HL-60 (cell line): ENCODE measurements around the gene COL21A1.
A peak's percentile ranks its signal among the peaks of the same experiment; 100 is the strongest.

Source experiments
- DNase-seq, 2 experiments: peaks; one replicate each; pipeline ENCODE4 v3.0.0-alpha.2; 2010 to 2020; ENCODE audit warnings: low read depth in 1 of 2, low spot score in 1 of 2
- H3K27ac ChIP-seq: fragments of 250-450 bp; sonication (Bioruptor Pico); replicated peaks from 2 replicates; pipeline ENCODE4 v1.5.1; 2020; ENCODE audit warnings: mild to moderate bottlenecking, moderate library complexity
- H3K27me3 ChIP-seq: fragments of 250-450 bp; sonication (Bioruptor Pico); 2 replicates; pipeline ENCODE4 v1.5.1; 2021; ENCODE audit warnings: mild to moderate bottlenecking, moderate library complexity; ENCODE audit not compliant: insufficient read depth, poor library complexity, severe bottlenecking
- H3K4me3 ChIP-seq: replicated peaks from 2 replicates; pipeline ENCODE4 v1.5.1; 2011; ENCODE audit warnings: mild to moderate bottlenecking, control low read depth, low read length; ENCODE audit not compliant: insufficient read depth
- GABPA ChIP-seq: IDR thresholded peaks from 2 replicates; pipeline ENCODE4 v1.6.1; 2012; ENCODE audit warnings: low read depth
- POLR2AphosphoS5 ChIP-seq: IDR thresholded peaks from 2 replicates; pipeline ENCODE4 v1.6.1; 2012; ENCODE audit warnings: low read depth
- SPI1 ChIP-seq: IDR thresholded peaks from 2 replicates; pipeline ENCODE4 v1.6.1; 2012; ENCODE audit warnings: low read depth, mild to moderate bottlenecking, borderline replicate concordance
- TF ChIP-seq, protein P1 (sequence below): IDR thresholded peaks from 2 replicates; pipeline ENCODE4 v1.6.1; 2012; ENCODE audit warnings: low read depth; ENCODE audit not compliant: insufficient replicate concordance
- TF ChIP-seq, protein P2 (sequence below): IDR thresholded peaks from one replicate; pipeline ENCODE4 v1.5.1; 2011; ENCODE audit warnings: low read length, control low read depth, inconsistent platforms; ENCODE audit not compliant: insufficient read depth

Gene COL21A1

GRCh38 chr6:56250266-56250665 lies 2.9 kb upstream of the COL21A1 start:
- peak in 1 of 2 experiments; percentile 21 for DNase-seq

DNA sequence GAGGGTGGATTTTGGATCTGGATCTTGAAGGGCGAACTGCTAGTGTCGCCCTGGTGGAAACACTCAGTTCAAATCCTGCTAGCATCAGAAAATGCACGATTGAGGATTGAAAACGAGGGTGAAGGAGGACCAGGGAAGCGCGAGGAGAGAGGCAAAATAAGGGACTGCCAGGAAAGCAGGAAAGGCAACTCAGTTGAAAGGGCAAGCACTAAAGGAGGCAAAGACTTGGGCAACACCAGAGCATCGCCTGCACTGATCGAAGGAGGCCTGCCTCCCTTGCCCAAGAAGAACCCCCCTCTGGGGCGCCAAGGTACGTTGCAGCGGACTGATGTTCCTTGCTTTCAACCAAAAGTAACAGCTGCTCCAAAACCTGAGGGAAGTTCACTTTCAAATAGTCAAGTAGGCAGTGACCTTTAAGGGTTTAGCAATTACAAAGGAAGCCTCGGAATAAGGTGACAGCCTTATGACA lies 308 bp upstream of the COL21A1 start:
- no peak overlapping the region for H3K4me3 ChIP-seq
- no peak overlapping the region for H3K27ac ChIP-seq

More at GRCh38 chr6:56250266-56250665, 2.9 kb upstream of the COL21A1 start:
- no peak overlapping the region for H3K27ac ChIP-seq
- no peak overlapping the region for H3K4me3 ChIP-seq
- H3K27me3 ChIP-seq = no peaks in the 10 kb centered on the region
- TF ChIP-seq POLR2AphosphoS5 (no peak), GABPA (no peak), SPI1 (no peak)
- TF ChIP-seq, protein P1, sequence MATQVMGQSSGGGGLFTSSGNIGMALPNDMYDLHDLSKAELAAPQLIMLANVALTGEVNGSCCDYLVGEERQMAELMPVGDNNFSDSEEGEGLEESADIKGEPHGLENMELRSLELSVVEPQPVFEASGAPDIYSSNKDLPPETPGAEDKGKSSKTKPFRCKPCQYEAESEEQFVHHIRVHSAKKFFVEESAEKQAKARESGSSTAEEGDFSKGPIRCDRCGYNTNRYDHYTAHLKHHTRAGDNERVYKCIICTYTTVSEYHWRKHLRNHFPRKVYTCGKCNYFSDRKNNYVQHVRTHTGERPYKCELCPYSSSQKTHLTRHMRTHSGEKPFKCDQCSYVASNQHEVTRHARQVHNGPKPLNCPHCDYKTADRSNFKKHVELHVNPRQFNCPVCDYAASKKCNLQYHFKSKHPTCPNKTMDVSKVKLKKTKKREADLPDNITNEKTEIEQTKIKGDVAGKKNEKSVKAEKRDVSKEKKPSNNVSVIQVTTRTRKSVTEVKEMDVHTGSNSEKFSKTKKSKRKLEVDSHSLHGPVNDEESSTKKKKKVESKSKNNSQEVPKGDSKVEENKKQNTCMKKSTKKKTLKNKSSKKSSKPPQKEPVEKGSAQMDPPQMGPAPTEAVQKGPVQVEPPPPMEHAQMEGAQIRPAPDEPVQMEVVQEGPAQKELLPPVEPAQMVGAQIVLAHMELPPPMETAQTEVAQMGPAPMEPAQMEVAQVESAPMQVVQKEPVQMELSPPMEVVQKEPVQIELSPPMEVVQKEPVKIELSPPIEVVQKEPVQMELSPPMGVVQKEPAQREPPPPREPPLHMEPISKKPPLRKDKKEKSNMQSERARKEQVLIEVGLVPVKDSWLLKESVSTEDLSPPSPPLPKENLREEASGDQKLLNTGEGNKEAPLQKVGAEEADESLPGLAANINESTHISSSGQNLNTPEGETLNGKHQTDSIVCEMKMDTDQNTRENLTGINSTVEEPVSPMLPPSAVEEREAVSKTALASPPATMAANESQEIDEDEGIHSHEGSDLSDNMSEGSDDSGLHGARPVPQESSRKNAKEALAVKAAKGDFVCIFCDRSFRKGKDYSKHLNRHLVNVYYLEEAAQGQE = no peak
- TF ChIP-seq, protein P2, sequence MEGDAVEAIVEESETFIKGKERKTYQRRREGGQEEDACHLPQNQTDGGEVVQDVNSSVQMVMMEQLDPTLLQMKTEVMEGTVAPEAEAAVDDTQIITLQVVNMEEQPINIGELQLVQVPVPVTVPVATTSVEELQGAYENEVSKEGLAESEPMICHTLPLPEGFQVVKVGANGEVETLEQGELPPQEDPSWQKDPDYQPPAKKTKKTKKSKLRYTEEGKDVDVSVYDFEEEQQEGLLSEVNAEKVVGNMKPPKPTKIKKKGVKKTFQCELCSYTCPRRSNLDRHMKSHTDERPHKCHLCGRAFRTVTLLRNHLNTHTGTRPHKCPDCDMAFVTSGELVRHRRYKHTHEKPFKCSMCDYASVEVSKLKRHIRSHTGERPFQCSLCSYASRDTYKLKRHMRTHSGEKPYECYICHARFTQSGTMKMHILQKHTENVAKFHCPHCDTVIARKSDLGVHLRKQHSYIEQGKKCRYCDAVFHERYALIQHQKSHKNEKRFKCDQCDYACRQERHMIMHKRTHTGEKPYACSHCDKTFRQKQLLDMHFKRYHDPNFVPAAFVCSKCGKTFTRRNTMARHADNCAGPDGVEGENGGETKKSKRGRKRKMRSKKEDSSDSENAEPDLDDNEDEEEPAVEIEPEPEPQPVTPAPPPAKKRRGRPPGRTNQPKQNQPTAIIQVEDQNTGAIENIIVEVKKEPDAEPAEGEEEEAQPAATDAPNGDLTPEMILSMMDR = no peak

GRCh38 chr6:56246541-56246880 lies 869 bp downstream of the COL21A1 start:
- H3K27ac ChIP-seq = no peak overlapping the region
- TF ChIP-seq, protein P2 = no peak
- no peak for TF ChIP-seq SPI1
- no peak for DNase-seq
- no peaks in the 10 kb centered on the region for H3K27me3 ChIP-seq
- no peak overlapping the region for H3K4me3 ChIP-seq

More for the DNA sequence above, 308 bp upstream of the COL21A1 start:
- TF ChIP-seq POLR2AphosphoS5 (no peak), SPI1 (no peak), GABPA (no peak)
- TF ChIP-seq, protein P1 = no peak
- TF ChIP-seq, protein P2 = no peak
- no peak for DNase-seq
- H3K27me3 ChIP-seq = no peaks in the 10 kb centered on the region

DNA sequence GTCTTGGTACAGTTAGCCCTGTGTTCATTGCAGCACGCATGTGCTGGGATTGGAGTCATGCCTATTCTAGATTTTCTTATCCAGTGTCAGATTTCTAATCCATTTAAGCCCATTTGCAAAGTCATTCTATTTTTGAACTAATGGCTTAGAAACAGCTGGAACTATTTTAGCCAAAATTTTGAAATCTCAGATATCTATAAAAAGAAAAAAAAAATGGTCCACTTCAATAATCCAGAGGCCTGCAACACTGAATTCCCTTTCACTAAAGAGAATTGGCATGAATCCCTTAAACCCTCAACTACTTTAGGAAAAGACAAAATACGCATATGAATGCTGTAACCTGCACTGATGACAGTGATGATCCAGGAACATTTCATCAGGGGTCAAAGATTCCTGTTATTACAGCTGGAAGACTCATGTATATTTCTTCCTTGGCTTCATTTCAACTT lies 1.5 kb downstream of the COL21A1 start:
- H3K27me3 ChIP-seq = no peaks in the 10 kb centered on the region
- TF ChIP-seq, protein P2 = no peak
- no peak for TF ChIP-seq POLR2AphosphoS5
- no peak for TF ChIP-seq GABPA
- TF ChIP-seq SPI1 = no peak
- TF ChIP-seq, protein P1 = no peak
- no peak for DNase-seq
- no peak overlapping the region for H3K4me3 ChIP-seq
- no peak overlapping the region; the same call in 1 of the 2 replicates for H3K27ac ChIP-seq
